ELF-1 (cell line): ENCODE results near the gene RAB11B.
"Not testable (repeated sequence)": the region's sequence is repeated elsewhere in the genome, so short reads cannot be mapped to it uniquely, and the experiment has no call there.

Experiments
- DNase-seq: peaks from one replicate; pipeline ENCODE4 v3.0.0-alpha.2; 2016; ENCODE audit warnings: low read depth, low spot score

RAB11B gene

DNA sequence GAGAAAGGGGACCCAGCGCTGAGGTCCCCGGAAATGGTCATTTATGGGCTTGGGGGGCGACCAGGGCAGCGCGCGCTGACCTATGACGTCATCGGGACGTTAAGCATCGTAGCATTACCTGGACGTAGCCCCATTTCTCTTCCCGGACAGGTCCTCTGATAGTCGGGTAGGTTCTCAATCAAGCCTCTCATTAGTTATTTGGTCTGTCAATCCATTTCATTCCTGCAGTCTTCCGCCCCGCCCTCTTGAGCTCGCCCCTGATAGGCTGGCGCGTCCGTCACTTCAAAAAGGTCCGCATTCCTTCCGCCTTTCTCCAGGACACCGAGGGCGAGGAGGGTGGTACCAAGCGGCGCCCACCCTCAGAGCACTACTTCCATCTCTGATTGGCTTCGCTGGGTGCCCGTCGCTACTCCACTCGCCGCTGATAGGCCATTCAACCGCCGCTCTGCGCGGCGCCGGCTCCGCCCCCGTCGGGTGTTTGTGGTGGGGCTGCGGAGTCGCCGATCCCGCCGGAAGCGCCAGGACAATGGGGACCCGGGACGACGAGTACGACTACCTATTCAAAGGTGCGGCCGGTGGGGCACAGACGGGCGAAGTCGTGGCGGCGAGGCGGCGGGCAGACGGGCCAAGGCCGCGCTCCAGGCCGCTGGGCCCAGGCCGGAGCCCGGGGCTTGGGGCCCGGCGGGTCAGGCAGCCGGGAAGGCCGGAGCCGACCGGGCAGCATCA lies at the start of gene RAB11B:
TSS of gene RAB11B (plus strand) at position 470 of the 726 bp plus-strand sequence. CDS start at position 527, 57 bp downstream.
- DNase-seq = peak; percentile 100

DNA sequence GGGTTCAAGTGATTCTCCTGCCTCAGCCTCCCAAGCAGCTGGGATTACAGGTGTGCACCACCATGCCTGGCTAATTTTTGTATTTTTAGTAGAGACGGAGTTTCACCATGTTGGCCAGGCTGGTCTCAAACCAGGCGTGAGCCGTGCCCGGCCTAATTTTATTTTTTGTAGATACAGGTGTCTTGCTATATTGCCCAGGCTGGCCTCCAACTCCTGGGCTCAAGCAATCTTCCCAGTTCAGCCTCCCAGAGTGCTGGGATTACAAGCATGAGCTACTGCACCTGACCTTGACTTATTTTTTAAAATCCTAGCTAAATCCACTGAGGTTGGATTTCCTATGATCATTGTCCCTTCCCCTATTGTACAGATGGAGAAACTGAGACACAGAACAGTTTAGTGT lies 48.7 kb upstream of the RAB11B start:
- not testable (repeated sequence) for DNase-seq

DNA sequence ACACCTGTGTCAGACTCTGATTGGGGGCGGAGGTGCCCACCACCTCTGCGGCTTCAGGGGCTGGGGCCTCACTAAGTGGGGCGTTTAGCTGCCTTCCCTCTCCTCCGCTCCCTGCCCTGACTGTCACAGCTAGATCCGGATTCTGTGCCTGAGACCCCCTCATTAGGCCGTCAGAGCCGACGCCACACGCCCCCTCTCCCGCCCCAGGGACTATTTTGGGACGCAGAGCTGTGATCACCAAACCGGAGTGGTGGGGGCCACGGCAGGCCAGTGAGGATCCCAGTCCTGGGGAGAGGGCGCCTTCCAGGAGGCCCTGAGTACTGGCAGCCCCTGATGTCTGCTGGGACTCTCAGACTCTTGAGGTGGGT lies 47.9 kb upstream of the RAB11B start:
- DNase-seq = no peak

DNA sequence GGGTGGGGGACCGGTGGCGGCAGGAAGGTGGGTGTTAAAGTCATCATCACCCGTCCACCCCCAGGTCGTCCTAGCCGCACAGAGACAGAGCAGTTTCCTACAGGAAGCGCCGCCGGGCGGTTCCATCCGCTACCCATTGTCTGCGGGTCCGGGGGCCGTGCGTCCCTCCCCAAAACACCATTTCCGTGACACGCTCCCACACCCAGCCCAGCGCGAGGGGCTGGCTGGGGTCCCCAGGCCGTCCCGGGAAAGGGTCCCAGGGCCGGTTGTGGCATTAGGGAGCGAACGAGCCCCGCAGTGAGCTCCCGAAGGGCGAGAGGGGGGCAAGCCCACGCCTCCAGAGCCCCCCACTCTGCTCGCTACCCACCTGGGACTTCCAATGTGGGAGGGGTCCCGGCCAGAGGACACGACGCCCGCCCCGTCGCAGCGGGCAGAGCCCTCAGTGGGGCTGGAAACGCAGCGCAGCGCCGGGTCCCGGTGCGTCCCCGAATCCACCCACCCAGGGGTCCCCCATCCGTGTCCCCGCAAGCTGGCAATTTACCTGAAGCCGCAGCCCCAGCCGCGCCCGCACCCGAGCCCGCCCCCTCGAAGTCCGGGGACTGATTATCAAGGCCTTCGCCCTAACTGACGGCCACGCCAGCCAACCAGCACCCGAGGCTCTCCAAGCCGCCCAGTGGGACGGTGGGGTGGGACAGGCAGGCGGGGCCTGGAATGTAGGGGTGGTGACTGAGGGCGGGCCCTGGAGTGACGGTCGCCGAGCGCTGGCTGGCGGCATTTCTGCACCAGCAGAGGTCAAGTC lies 47.3 kb upstream of the RAB11B start, which contains the start of gene KANK3:
TSS of gene KANK3 (minus strand) at position 579 of the 799 bp plus-strand sequence. CDS start 5,434 bp downstream, outside the sequence.
- peak; percentile 96 for DNase-seq

DNA sequence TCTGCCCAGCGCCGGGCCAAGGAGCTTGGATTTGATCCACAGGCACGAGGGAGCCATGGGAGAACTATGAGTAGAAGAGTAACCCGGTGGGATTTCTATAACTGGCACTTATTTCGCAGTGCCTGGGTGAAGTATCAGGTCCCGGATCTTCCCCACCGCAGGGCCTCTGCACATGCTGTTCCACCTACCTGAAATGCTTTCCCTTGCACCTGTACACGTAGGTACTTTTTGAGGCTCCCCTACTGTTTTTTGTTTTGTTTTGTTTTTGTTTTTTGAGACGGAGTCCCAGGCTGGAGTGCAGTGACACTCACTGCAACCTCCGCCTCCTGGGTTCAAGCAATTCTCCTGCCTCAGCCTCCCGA lies 46.7 kb upstream of the RAB11B start:
- DNase-seq = no peak

DNA sequence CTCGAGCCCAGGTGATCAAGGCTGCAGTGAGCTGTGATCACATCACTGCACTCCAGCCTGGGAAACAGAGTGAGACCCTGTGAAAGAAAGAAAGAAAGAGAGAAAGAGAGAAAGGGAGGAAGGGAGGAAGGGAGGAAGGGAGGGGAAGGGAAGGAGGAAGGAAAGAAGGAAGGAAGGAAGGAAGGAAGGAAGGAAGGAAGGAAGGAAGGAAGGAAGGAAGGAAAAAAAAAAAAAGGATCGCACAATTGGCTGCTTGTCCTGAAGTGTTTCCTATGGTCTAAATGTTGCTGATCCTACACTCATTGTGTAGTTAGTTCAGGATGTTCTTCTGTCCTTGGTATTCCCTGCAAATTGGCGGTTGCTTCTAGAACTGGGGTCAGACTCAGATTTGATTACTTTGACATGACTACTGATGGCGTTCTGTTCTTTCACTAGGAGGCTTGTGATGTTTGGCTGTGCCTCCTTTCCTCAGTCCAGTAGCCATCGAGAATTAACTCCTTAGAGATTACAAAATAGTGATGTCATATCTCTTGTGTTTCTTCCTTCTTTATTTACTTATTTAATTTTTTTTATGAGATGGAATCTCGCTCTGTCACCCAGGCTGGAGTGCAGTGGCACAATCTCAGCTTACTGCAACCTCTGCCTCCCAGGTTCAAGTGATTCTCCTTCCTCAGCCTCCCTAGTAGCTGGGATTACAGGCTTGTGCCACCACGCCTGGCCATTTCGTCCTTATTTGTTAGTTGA lies 40.4 kb upstream of the RAB11B start:
- not testable (repeated sequence) for DNase-seq

DNA sequence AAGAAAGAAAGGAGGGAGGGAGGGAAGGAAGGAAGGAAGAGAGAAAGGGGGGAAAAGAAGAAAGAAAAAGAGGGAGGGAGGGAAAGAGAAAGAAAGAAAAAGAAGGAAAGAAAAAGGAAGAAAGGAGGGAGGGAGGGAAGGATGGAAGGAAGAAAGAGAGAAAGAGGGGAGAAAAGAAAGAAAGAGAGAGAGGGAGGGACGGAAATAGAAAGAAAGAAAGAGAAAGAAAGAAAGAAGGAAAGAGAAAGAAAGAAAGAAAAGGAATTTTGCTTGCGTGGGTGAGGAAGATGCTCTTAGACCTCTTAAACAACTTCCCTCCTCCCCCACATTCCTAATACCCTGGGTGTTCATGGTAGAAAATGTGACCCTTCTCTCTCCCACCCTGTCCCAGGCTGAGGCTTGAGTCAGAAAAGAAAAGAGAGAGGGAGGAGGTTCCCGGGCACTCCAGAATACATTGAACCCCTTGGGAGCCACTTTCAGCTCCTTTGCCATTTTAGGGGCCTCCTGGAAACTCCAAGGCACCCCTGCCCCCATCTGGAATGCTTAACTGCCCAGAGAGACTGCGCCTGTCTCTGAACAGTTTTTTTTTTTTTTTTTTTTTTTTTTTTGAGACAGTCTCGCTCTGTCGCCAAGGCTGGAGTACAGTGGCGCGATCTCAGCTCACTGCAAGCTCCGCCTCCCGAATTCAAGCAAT lies 37.9 kb upstream of the RAB11B start:
- DNase-seq = no peak

DNA sequence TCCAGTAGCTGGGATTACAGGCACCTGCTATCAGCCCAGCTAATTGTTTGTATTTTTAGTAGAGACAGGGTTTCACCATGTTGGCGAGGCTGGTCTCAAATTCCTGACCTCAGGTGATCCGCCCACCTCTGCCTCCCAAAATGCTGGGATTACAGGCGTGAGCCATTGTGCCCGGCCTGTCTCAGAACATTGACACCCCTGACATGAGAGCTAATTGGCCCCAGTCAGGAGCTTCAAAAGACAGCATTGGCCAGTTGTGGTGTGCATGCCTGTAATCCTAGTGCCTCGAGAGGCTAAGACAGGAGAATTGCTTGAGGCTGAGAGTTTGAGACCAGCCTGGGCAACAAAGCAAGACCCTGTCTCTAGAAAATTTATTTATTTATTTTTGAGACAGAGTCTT lies 37.3 kb upstream of the RAB11B start:
- DNase-seq = peak; percentile 57

- DNase-seq = no peak
Measured at GRCh38 chr19:8355631-8356402, 34.3 kb upstream of the RAB11B start.

DNA sequence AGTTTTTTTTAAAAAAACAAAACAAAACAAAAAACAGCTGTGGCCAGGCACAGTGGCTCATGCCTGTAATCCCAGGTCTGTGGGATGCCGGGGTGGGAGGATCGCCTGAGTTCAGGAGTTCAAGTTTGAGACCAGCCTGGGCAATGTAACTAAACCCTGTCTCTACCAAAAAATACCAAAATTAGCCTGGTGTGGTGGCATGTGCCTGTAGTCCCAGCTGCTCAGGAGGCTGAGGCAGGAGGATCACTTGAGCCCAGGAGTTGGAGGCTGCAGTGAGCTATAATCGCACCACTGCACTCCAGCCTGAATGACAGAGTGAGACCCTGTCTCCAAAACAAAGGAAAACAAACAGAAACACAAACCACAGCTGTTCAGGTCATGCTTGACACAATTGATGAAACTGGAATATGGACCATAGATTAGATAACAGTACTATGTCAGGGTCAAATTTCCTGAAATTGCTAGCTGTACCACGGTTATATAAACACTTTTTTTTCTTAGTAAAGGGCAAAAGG lies 33.1 kb upstream of the RAB11B start:
- DNase-seq = no peak

GRCh38 chr19:8358948-8359347 lies 31.2 kb upstream of the RAB11B start:
- DNase-seq = no peak

- no peak for DNase-seq
Measured at GRCh38 chr19:8360196-8360595, 30.0 kb upstream of the RAB11B start.

DNA sequence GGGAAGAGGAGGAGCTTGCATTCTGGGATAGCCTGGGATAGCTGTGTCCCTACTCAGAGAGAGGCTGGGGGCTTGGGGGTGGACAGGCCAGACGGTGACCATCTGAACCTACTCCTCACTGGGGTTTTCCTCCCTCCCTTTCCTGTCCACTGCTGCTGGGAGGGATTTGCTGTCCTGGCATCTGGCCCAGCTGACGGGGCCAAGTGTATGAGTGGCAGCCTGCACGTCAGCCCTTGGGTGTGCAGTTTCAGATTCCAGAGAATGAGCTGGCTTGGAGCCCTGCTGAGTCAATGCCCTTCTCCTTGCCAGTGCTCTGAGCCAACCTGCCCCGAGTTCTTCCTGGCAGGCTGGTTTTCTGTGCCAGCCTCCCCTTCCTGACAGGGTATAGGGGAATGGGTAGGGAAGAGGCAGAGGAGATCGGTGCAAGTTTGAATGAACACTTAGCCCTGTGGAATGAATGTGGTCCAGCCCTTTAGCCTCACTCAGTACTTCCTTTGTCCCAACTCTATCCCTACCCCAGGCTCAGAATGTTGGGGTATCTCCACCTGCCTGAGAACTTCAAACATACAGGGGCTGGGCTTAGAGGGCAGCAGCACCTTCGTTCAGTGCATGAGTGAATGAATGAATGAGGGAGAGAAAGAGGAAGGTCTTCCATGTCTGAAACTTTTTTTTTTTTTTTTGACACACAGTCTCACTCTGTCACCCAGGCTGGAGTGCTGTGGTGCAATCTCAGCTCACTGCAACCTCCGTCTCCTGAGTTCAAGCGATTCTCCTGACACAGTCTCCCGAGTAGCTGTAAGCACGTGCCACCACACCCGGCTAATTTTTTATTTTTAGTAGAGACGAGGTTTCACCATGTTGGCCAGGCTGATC lies 28.0 kb upstream of the RAB11B start:
- DNase-seq = no peak

- DNase-seq = peak; percentile 72
Measured at GRCh38 chr19:8363803-8364771, 26.1 kb upstream of the RAB11B start, which contains the start of gene ANGPTL4. Gene ANGPTL4, plus strand, starts transcription at chr19:8364155. Its CDS starts 167 bp downstream, at chr19:8364322.

- DNase-seq = no peak
Measured at GRCh38 chr19:8366121-8366581, 24.0 kb upstream of the RAB11B start.

DNA sequence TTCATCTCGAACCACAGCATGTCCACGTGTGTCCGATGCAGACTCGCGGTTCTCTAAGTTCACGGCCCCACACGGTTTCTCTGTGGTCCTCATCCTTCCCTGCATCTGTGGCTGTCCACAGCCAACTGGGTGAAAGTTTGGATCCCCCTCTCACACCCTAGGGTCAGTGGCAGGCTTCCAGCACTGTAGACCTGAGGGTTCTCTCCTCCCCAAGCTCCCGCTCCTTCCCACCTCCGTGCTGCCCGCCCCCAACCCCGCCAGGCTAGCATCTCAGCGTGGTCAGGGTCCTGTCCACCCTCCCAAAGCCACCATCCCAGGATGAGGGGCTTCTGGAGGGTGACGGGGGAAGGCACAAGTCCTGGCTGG lies 23.2 kb upstream of the RAB11B start:
- DNase-seq = no peak

GRCh38 chr19:8367327-8368001 lies 22.7 kb upstream of the RAB11B start:
- peak; percentile 98 for DNase-seq
